GM12878 (cell line): ENCODE measurements around the gene SLX4IP. TPM values are rescaled to one million over a fixed set of nuclear protein-coding genes. Genes with fewer than 3 reads are reported as not detected.

Experiments used
- CUX1 ChIP-seq: IDR thresholded peaks from 2 replicates; pipeline ENCODE4 v1.6.1; 2012; ENCODE audit warnings: improper control_type of control experiment, low read depth, low read length; ENCODE audit not compliant: insufficient replicate concordance
- GATAD2B ChIP-seq: fragments of 450-650 bp; conservative IDR thresholded peaks from 2 replicates; pipeline ENCODE4 v1.6.1; 2017; ENCODE audit warnings: low read depth, mild to moderate bottlenecking, moderate library complexity
- HCFC1 ChIP-seq: fragments of 150-350 bp; IDR thresholded peaks from 2 replicates; pipeline ENCODE4 v1.6.1; 2014; ENCODE audit warnings: low read length
- MAX ChIP-seq: IDR thresholded peaks from 2 replicates; pipeline ENCODE4 v1.6.1; 2012; ENCODE audit warnings: low read depth, low read length, improper control_type of control experiment
- RFX5 ChIP-seq: IDR thresholded peaks from 2 replicates; pipeline ENCODE4 v1.6.1; 2011; ENCODE audit warnings: low read depth, low read length, improper control_type of control experiment
- SKIL ChIP-seq: fragments of 450-650 bp; IDR thresholded peaks from 2 replicates; pipeline ENCODE4 v1.6.1; 2017; ENCODE audit warnings: mild to moderate bottlenecking, low read depth, inconsistent platforms; ENCODE audit not compliant: poor library complexity, severe bottlenecking
- ZNF274 ChIP-seq: IDR thresholded peaks from one replicate; pipeline ENCODE4 v1.8.0; 2011; ENCODE audit not compliant: insufficient read length, insufficient read depth
- polyA plus RNA-seq, 11 experiments: library from polyadenylated mRNA; depleted of rRNA in 4 of 11; unstranded in 6 of 11; stranded (reverse) in 5 of 11; fragments of >200 nt; fragmentation: Nextera tagmentation in 4 of 11; fragmentation: Illumina TruSeq in 1 of 11; extraction: Ambion mirVana in 4 of 11; extraction: Trizol in 1 of 11; gene quantifications; 1 replicate in 1 of 11; 2 replicates in 10 of 11; pipeline versions ENCODE4 v1.2.1 to v1.2.3, GENCODE V29; 2011 to 2016; ENCODE audit warnings: inconsistent platforms in 2 of 11, missing spikeins in 2 of 11, low read depth in 1 of 11
- total RNA-seq, 4 experiments: library from RNA; depleted of rRNA in 3 of 4; stranded (reverse); fragments of >200 nt in 3 of 4; fragmentation: Illumina TruSeq in 1 of 4; extraction: Trizol in 1 of 4; gene quantifications; 2 replicates each; pipeline versions ENCODE4 v1.2.1 to v1.2.3, GENCODE V29; 2013 to 2021

Gene SLX4IP
- total and polyA plus RNA-seq, 10 of the 15 experiments (the other 5 are each of a cell fraction or from before 2014, with no cell fraction given) = 2.2 to 11.0 (median 6.3) TPM

- peak; percentile 20 for TF ChIP-seq SKIL
- TF ChIP-seq RFX5 = no peak
- TF ChIP-seq HCFC1 = no peak
- no peak for TF ChIP-seq GATAD2B
- TF ChIP-seq CUX1 = no peak
- TF ChIP-seq ZNF274 = no peak
- TF ChIP-seq MAX = 0 out of 2 replicates have a peak, but pooled peaks have one; percentile 13
Measured at GRCh38 chr20:10469599-10469998, 34.5 kb downstream of the SLX4IP start (continued).
